HEK293 (cell line): ENCODE results near the gene FHL3.

Experiments
- CTCF ChIA-PET: fragments of 350-600 bp; formaldehyde crosslinking; extraction: SDS; loops from one replicate; lab custom pipeline; 2021; ENCODE audit warnings: antibody characterized with exemption; lab: Yijun Ruan, JAX
- POLR2A ChIA-PET: fragments of 300-600 bp; formaldehyde crosslinking; extraction: SDS; loops from one replicate; lab custom pipeline; 2020; ENCODE audit warnings: antibody characterized with exemption, inconsistent platforms; lab: Yijun Ruan, JAX
- H3K27ac ChIP-seq: fragments of 200-500 bp; sonication (Bioruptor generic); 2 replicates; pipeline ENCODE4 v1.5.1; 2014; ENCODE audit warnings: low read depth, low read length, control low read depth, inconsistent platforms; ENCODE audit errors: extremely low read depth
- H3K36me3 ChIP-seq, 2 experiments: fragments of 200-500 bp in 1 of 2; sonication (Bioruptor generic) in 1 of 2; 1 replicate in 1 of 2; 2 replicates in 1 of 2; pipeline ENCODE4 v1.5.1; 2014 to 2017; ENCODE audit warnings: inconsistent platforms in 2 of 2, low read length in 2 of 2; ENCODE audit not compliant: control insufficient read depth in 2 of 2, insufficient read depth in 1 of 2
- H3K4me1 ChIP-seq: fragments of 200-500 bp; sonication (Bioruptor generic); 2 replicates; pipeline ENCODE4 v1.5.1; 2014; ENCODE audit warnings: mild to moderate bottlenecking, low read length, inconsistent platforms; ENCODE audit not compliant: control insufficient read depth, insufficient read depth
- H3K4me3 ChIP-seq: 2 replicates; pipeline ENCODE4 v1.5.1; 2011; ENCODE audit warnings: low read depth, mild to moderate bottlenecking, control low read depth, low read length, moderate library complexity
- H3K9me3 ChIP-seq: fragments of 200-500 bp; sonication (Bioruptor generic); 2 replicates; pipeline ENCODE4 v1.5.1; 2014; ENCODE audit warnings: low read depth, low read length, inconsistent platforms; ENCODE audit not compliant: control insufficient read depth, insufficient read depth
- GFI1B ChIP-seq: fragments of 450-650 bp; formaldehyde crosslinking; IDR thresholded peaks from 2 replicates; pipeline ENCODE4 v1.5.1; 2016; ENCODE audit warnings: missing biosample characterization, missing genetic modification characterization
- GLIS2 ChIP-seq: fragments of 450-650 bp; formaldehyde crosslinking; IDR thresholded peaks from 2 replicates; pipeline ENCODE4 v1.5.1; 2016; ENCODE audit warnings: missing biosample characterization, missing genetic modification characterization
- HOXA7 ChIP-seq: sonication (generic); formaldehyde crosslinking; IDR thresholded peaks from 2 replicates; pipeline ENCODE4 v1.8.1; 2022; ENCODE audit warnings: missing genetic modification reagents, borderline replicate concordance
- MEIS1 ChIP-seq: sonication (generic); formaldehyde crosslinking; IDR thresholded peaks from 2 replicates; pipeline ENCODE4 v1.8.1; 2022; ENCODE audit warnings: missing genetic modification reagents, mild to moderate bottlenecking, borderline replicate concordance
- OVOL3 ChIP-seq: fragments of 450-650 bp; formaldehyde crosslinking; IDR thresholded peaks from 2 replicates; pipeline ENCODE4 v1.5.1; 2016; ENCODE audit warnings: missing biosample characterization, missing genetic modification characterization
- SCRT2 ChIP-seq: fragments of 450-650 bp; formaldehyde crosslinking; IDR thresholded peaks from 2 replicates; pipeline ENCODE4 v1.5.1; 2016; ENCODE audit warnings: missing biosample characterization, missing genetic modification characterization
- YY1 ChIP-seq: fragments of 450-650 bp; formaldehyde crosslinking; IDR thresholded peaks from 2 replicates; pipeline ENCODE4 v1.5.1; 2018; ENCODE audit warnings: missing biosample characterization, missing genetic modification characterization
- ZBTB10 ChIP-seq: fragments of 450-650 bp; formaldehyde crosslinking; IDR thresholded peaks from 2 replicates; pipeline ENCODE4 v1.5.1; 2016; ENCODE audit warnings: missing biosample characterization, missing genetic modification characterization
- ZBTB17 ChIP-seq: fragments of 450-650 bp; formaldehyde crosslinking; IDR thresholded peaks from 2 replicates; pipeline ENCODE4 v1.5.1; 2016; ENCODE audit warnings: missing biosample characterization, missing genetic modification characterization
- ZNF2 ChIP-seq: fragments of 450-650 bp; formaldehyde crosslinking; IDR thresholded peaks from 2 replicates; pipeline ENCODE4 v1.5.1; 2016; ENCODE audit warnings: missing biosample characterization, missing genetic modification characterization
- ZNF335 ChIP-seq: fragments of 450-650 bp; formaldehyde crosslinking; conservative IDR thresholded peaks from 2 replicates; pipeline ENCODE4 v1.5.1; 2016; ENCODE audit warnings: missing biosample characterization, missing genetic modification characterization
- ZNF350 ChIP-seq: fragments of 450-650 bp; formaldehyde crosslinking; IDR thresholded peaks from 2 replicates; pipeline ENCODE4 v1.5.0; 2017; ENCODE audit warnings: missing biosample characterization, mild to moderate bottlenecking, missing genetic modification characterization
- ZNF398 ChIP-seq: fragments of 450-650 bp; formaldehyde crosslinking; IDR thresholded peaks from 2 replicates; pipeline ENCODE4 v1.5.1; 2017; ENCODE audit warnings: missing biosample characterization, missing genetic modification characterization
- ZNF473 ChIP-seq: fragments of 450-650 bp; formaldehyde crosslinking; IDR thresholded peaks from 2 replicates; pipeline ENCODE4 v1.5.1; 2017; ENCODE audit warnings: missing biosample characterization, missing genetic modification characterization
- ZNF488 ChIP-seq: fragments of 450-650 bp; formaldehyde crosslinking; IDR thresholded peaks from 2 replicates; pipeline ENCODE4 v1.5.1; 2016; ENCODE audit warnings: missing biosample characterization, missing genetic modification characterization
- ZNF501 ChIP-seq: fragments of 450-650 bp; formaldehyde crosslinking; IDR thresholded peaks from 2 replicates; pipeline ENCODE4 v1.5.1; 2016; ENCODE audit warnings: missing biosample characterization, missing genetic modification characterization
- ZSCAN30 ChIP-seq: fragments of 450-650 bp; IDR thresholded peaks from 2 replicates; pipeline ENCODE4 v1.5.1; 2018; ENCODE audit warnings: missing biosample characterization, mild to moderate bottlenecking, missing genetic modification characterization, moderate library complexity

FHL3 gene

GRCh38 chr1:37994886-37995566 lies 10.3 kb downstream of the FHL3 start:
- Histone ChIP-seq H3K4me3 (no peak overlapping the region), H3K36me3 (peaks cover 0 to 45% of the 10 kb centered on the region in 2 experiments; a peak in 1 of 3 replicates), H3K4me1 (peaks cover 5% of the 10 kb centered on the region; the same call in 1 of the 2 replicates), H3K27ac (no peak overlapping the region), H3K9me3 (no peaks in the 10 kb centered on the region)
- POLR2A ChIA-PET = interaction anchor here (1.0 kb wide), 1 partner anchor 18 kb away, joined by 4 read pairs; the partner anchor contains the start of gene UTP11
- no peak for TF ChIP-seq YY1
- TF ChIP-seq ZBTB17 (tag by site-specific recombination) = no peak
- no peak for TF ChIP-seq ZBTB10
- TF ChIP-seq ZNF2 (tag by site-specific recombination) = no peak
- TF ChIP-seq ZNF501 (tag by site-specific recombination) = no peak
- TF ChIP-seq ZNF398 (tag by site-specific recombination) = no peak
- no peak for TF ChIP-seq GLIS2 (tag by site-specific recombination)
- no peak for TF ChIP-seq ZNF488
- CTCF ChIA-PET = interaction anchor here (2.0 kb wide), 1 partner anchor 24 kb away, joined by 5 read pairs; no protein-coding TSS in a partner anchor

- peaks cover 25 to 41% of the 10 kb centered on the region in 2 experiments for H3K36me3 ChIP-seq
- ChIA-PET CTCF (interaction anchor here (0.6 to 3.6 kb wide), 14 partner anchors 10 to 870 kb away, joined by 3 to 21 read pairs (median 4); partner anchors contain the start of gene MTF1), POLR2A (interaction anchor here (1.3 to 2.2 kb wide), 3 partner anchors 11 to 24 kb away, joined by 3 to 9 read pairs (median 9); partner anchors contain the start of gene FHL3)
- peaks cover 3% of the 10 kb centered on the region; the same call in 1 of the 2 replicates for H3K4me1 ChIP-seq
- H3K27ac ChIP-seq = peak overlapping the region; percentile 46; the same call in 1 of the 2 replicates
- H3K4me3 ChIP-seq = peak overlapping the region; percentile 76
- no peaks in the 10 kb centered on the region for H3K9me3 ChIP-seq
- TF ChIP-seq HOXA7 (CRISPR knock-in tag) (no peak), OVOL3 (tag by site-specific recombination) (no peak), ZNF350 (tag by site-specific recombination) (no peak), GFI1B (no peak), ZNF473 (tag by site-specific recombination) (no peak), MEIS1 (CRISPR knock-in tag) (no peak), ZNF335 (tag by site-specific recombination) (peak; percentile 57)
Observed at GRCh38 chr1:37989361-37989930, 15.9 kb downstream of the FHL3 start.

- Histone ChIP-seq H3K27ac (no peak overlapping the region), H3K36me3 (peaks cover 40 to 57% of the 10 kb centered on the region in 2 experiments), H3K4me3 (no peak overlapping the region), H3K4me1 (peaks cover 3% of the 10 kb centered on the region; the same call in 1 of the 2 replicates), H3K9me3 (no peaks in the 10 kb centered on the region)
- TF ChIP-seq ZSCAN30 (tag by site-specific recombination) = no peak
- TF ChIP-seq SCRT2 = 0 out of 2 replicates have a peak, but pooled peaks have one; percentile 14
- ChIA-PET POLR2A (no interaction called here), CTCF (interaction anchor here (1.2 kb wide), 1 partner anchor 128 kb away, joined by 6 read pairs; the partner anchor contains the start of gene MTF1)
Observed at GRCh38 chr1:37987679-37988078, 17.6 kb downstream of the FHL3 start.
